WI38 (cell line): Measurements from ENCODE around the gene ZBTB16.

ENCODE experiments used
- H3K4me3 ChIP-seq: 2 replicates; pipeline ENCODE4 v1.5.1; 2011; ENCODE audit warnings: low read depth, mild to moderate bottlenecking, control low read depth, low read length
- TF ChIP-seq, protein P1 (sequence below): IDR thresholded peaks from 2 replicates; pipeline ENCODE4 v1.5.1; 2012; ENCODE audit warnings: low read depth, mild to moderate bottlenecking, control low read depth, low read length

Gene ZBTB16

GRCh38 chr11:114225661-114226060 is 166.2 kb downstream of the ZBTB16 start:
- TF ChIP-seq, protein P1, sequence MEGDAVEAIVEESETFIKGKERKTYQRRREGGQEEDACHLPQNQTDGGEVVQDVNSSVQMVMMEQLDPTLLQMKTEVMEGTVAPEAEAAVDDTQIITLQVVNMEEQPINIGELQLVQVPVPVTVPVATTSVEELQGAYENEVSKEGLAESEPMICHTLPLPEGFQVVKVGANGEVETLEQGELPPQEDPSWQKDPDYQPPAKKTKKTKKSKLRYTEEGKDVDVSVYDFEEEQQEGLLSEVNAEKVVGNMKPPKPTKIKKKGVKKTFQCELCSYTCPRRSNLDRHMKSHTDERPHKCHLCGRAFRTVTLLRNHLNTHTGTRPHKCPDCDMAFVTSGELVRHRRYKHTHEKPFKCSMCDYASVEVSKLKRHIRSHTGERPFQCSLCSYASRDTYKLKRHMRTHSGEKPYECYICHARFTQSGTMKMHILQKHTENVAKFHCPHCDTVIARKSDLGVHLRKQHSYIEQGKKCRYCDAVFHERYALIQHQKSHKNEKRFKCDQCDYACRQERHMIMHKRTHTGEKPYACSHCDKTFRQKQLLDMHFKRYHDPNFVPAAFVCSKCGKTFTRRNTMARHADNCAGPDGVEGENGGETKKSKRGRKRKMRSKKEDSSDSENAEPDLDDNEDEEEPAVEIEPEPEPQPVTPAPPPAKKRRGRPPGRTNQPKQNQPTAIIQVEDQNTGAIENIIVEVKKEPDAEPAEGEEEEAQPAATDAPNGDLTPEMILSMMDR: no peak
- H3K4me3 ChIP-seq: no peak overlapping the region

GRCh38 chr11:114226356-114226755 is 166.8 kb downstream of the ZBTB16 start:
- TF ChIP-seq, protein P1: no peak
- H3K4me3 ChIP-seq: no peak overlapping the region

- no peak overlapping the region for H3K4me3 ChIP-seq
- TF ChIP-seq, protein P1: no peak
Measured at GRCh38 chr11:114228435-114229411, 169.2 kb downstream of the ZBTB16 start.

- no peak overlapping the region for H3K4me3 ChIP-seq
- TF ChIP-seq, protein P1: no peak
Measured at GRCh38 chr11:114230031-114230704, 170.7 kb downstream of the ZBTB16 start.

- no peak overlapping the region for H3K4me3 ChIP-seq
- TF ChIP-seq, protein P1: no peak
Measured at GRCh38 chr11:114232400-114233059, 173.0 kb downstream of the ZBTB16 start.

DNA sequence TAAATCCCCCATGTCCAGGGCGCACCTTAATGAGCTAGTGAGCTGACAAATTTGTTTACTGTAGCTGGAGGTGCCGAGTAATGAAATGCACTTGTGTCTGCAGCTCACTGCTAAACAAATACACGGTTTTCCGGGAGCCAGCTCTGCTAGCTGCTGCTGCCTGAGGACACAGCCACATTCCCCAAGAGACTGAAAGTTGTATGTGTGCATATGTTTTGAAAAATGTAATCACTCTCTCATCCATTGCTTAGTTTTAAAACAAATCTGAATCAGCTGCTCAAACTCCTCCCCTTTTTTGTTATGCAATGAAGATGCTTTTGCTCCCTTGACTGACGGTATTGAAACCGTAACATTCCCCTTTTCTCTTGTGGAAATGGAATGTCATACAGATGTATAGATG is 174.2 kb downstream of the ZBTB16 start:
- TF ChIP-seq, protein P1: no peak
- no peak overlapping the region for H3K4me3 ChIP-seq

DNA sequence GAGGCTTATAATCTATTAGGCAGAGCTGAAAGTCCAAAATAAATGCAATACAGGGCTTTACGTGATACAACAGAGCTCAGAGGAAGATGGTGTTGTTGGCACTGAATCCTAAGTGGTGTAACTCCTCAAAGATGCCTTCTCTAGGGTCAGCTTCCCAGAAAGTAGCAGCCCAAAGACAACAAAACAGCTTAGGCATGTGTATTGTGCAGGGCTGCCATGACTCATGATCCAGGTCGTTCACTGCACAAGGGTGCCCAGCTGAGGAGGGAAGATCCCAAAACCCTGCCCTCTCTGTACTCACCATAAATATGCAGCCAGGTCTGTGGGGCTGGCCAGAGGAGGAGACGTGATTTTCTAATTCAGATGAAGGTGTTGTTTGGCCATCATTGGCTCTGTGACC is 177.3 kb downstream of the ZBTB16 start:
- TF ChIP-seq, protein P1: no peak
- H3K4me3 ChIP-seq: no peak overlapping the region
